IPS-18a (cell line): Measurements from ENCODE around the gene PALD1.

Experiments
- H3K27ac ChIP-seq: one replicate; pipeline ENCODE4 v1.5.1; 2013; ENCODE audit warnings: low read length
- H3K27me3 ChIP-seq: one replicate; pipeline ENCODE4 v1.6.1; 2013; ENCODE audit warnings: mild to moderate bottlenecking, low read length; ENCODE audit not compliant: control insufficient read depth, insufficient read depth
- H3K36me3 ChIP-seq: one replicate; pipeline ENCODE4 v1.6.1; 2013; ENCODE audit warnings: low read depth, low read length; ENCODE audit not compliant: control insufficient read depth
- H3K4me1 ChIP-seq: one replicate; pipeline ENCODE4 v1.6.1; 2013; ENCODE audit warnings: low read depth, low read length; ENCODE audit not compliant: control insufficient read depth
- H3K4me3 ChIP-seq: one replicate; pipeline ENCODE4 v1.5.1; 2013; ENCODE audit warnings: low read length
- H3K9ac ChIP-seq: one replicate; pipeline ENCODE4 v1.6.1; 2013; ENCODE audit warnings: mild to moderate bottlenecking, low read length, moderate library complexity
- H3K9me3 ChIP-seq: one replicate; pipeline ENCODE4 v1.6.1; 2013; ENCODE audit warnings: low read depth, low read length; ENCODE audit not compliant: control insufficient read depth

The PALD1 gene

DNA sequence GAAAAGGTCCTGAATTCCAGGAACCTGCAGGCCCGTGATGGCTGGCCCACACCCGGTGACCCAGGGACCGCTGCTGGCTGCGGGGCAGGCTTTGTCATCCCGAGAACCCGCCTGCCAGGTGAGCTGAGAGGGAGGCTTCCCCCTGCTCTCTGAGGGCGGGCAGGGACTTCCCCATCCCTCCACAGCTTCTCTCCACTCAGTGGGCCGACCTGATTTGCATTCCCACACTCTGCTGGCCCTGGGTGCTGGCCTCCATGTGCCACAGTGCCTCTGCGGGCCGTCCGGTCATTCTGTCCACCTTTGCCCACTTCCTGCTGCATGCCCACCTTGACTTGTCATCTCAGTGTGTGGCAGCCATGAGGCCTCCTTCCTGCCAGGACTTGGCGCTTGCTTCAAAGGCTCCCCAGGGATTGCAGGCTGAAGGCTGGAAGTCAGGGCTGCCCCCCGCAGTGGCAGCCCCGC is 35.3 kb downstream of the PALD1 start:
- Histone ChIP-seq H3K9ac (no peak overlapping the region), H3K9me3 (no peaks in the 10 kb centered on the region), H3K4me1 (peaks cover 20% of the 10 kb centered on the region), H3K27ac (no peak overlapping the region), H3K36me3 (no peaks in the 10 kb centered on the region), H3K27me3 (no peaks in the 10 kb centered on the region), H3K4me3 (no peak overlapping the region)

DNA sequence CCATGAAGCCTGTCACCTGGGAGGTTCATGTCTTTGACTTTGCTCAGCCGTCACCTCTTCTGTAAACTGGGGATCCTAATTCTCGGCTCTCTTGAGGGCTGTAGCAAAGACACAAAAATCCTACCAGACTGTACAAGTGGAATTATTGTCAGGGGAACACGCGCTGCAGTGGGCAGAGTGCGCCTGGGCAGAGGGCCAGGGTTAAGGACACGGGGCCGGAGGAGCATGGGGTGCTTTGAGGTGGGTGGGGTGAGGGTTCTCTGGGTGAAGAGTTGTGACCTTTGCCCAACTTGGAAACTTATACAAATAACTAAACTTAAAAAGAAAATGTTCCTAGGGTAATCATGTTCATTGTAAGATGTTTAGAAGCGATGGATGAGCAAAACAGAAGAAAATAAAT is 36.0 kb downstream of the PALD1 start:
- no peaks in the 10 kb centered on the region for H3K36me3 ChIP-seq
- H3K27me3 ChIP-seq = no peaks in the 10 kb centered on the region
- H3K9me3 ChIP-seq = no peaks in the 10 kb centered on the region
- H3K9ac ChIP-seq = no peak overlapping the region
- no peak overlapping the region for H3K4me3 ChIP-seq
- H3K27ac ChIP-seq = no peak overlapping the region
- H3K4me1 ChIP-seq = peaks cover 13% of the 10 kb centered on the region

DNA sequence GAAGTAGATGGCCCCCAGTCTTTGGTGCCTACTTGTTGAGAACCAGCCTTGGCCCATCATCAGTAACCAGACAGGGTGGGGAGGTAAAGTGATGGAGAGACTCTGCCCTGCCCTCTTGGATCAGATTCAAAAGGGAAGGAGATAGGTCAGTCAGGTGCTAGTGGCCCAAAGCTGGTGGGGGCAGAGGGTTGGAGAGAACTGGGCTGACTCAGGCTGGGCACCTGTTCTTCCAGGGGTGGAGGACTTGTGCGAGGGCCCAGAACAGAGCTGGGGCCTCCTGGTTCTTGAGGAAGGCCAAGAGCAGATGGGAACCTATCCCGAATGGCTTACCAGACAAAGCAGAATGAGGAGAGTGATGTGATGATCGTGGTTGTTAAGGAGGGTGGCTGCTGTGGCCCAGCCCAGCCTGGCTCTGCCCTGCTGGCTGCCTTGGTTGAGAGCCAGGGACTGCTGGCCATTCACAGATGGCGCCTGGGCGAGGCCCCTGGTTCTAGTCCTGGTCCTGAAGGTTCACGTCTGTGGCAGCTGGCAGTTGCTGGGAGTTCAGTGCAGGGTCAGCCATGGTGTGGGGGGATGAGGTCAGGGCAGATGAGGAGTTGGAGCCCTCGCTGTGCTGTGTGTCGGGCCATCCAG is 36.6 kb downstream of the PALD1 start:
- no peaks in the 10 kb centered on the region for H3K9me3 ChIP-seq
- no peak overlapping the region for H3K9ac ChIP-seq
- H3K27ac ChIP-seq = no peak overlapping the region
- H3K4me3 ChIP-seq = no peak overlapping the region
- peaks cover 13% of the 10 kb centered on the region for H3K4me1 ChIP-seq
- no peaks in the 10 kb centered on the region for H3K27me3 ChIP-seq
- H3K36me3 ChIP-seq = no peaks in the 10 kb centered on the region

DNA sequence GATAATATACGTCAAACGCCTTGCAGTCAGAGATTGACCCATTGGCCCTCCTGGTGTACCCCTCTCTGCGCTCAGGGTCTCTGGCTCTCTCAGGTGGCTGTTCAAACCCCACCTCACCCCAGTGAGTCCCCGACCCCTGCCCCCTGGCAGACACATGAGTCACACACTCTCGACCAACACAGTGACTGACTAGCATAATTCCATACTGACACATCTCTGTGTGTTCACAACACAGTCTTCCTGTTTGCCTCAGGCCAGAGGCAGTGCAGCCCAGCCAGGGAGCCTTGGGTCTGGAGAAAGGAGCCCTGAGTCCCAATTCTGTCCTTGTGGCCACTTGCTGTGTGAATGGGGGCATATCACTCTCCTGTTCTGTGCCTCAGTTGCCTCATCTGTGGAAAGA is 40.1 kb downstream of the PALD1 start:
- Histone ChIP-seq H3K27me3 (no peaks in the 10 kb centered on the region), H3K27ac (no peak overlapping the region), H3K9me3 (no peaks in the 10 kb centered on the region), H3K4me1 (peaks cover 9% of the 10 kb centered on the region), H3K9ac (no peak overlapping the region), H3K36me3 (no peaks in the 10 kb centered on the region), H3K4me3 (no peak overlapping the region)

DNA sequence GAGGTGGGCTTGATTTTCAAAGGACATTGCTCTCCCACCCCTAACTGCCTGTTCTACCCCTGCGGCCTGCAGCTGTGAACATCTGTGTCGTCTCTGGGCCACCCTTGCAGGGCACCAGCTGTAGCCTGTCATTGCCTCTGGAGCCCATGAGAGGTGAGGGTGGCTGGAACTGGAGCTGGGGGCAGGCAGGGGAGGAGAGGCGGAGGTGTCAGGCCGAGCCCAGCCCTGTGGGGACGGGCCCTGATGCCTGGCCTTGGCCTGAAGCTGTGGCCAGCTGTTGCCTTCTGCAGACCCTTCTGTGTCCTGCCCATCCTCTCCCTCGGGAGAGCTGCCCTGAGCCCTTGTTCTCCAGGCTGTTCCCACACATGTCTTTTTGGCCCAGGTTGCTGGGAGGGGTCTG is 44.5 kb downstream of the PALD1 start:
- Histone ChIP-seq H3K9ac (no peak overlapping the region), H3K27ac (no peak overlapping the region), H3K9me3 (no peaks in the 10 kb centered on the region), H3K4me3 (no peak overlapping the region), H3K27me3 (no peaks in the 10 kb centered on the region), H3K4me1 (no peaks in the 10 kb centered on the region), H3K36me3 (no peaks in the 10 kb centered on the region)

DNA sequence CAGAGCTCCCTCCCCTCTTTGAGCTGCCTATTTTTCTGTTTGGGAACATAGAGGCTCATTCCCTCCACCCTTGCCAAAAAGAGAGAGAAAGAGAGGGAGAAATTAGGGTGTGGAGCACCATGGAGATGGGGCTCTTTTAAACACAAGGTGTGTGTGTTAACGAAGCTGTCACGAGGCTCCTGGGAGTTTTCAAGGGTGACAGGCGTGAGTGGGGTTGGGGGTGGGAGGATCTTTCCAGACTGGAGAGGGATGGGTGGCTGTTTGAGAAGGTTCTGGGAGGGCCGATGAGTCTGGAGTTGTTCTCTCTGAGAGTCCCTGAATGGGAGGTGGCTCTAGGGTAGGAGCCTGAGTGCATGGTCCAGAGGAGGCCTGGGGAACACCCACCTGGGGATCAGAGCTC is 45.0 kb downstream of the PALD1 start:
- Histone ChIP-seq H3K9ac (no peak overlapping the region), H3K36me3 (no peaks in the 10 kb centered on the region), H3K9me3 (no peaks in the 10 kb centered on the region), H3K4me3 (no peak overlapping the region), H3K27ac (no peak overlapping the region), H3K4me1 (no peaks in the 10 kb centered on the region), H3K27me3 (no peaks in the 10 kb centered on the region)

DNA sequence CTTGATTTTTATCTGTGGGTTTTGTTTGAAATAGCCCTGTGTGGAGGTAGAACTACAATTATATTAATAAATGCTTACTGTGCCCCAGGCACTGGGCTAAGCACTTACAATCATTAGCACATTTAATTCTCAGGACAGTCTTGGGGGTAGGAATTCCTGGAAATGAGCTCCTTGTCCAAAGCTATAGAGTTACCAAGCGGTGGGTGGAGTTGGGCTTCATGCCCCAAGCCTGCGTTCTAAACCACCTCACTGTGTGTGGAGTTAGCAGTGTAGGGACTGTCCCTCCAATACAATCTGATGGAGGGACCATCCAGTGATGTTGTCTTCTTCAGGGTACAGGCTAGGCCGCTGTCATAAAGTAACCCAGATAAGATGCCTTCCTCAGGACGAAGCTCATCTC is 49.7 kb downstream of the PALD1 start:
- Histone ChIP-seq H3K4me3 (no peak overlapping the region), H3K27ac (no peak overlapping the region), H3K27me3 (no peaks in the 10 kb centered on the region), H3K9me3 (no peaks in the 10 kb centered on the region), H3K4me1 (no peaks in the 10 kb centered on the region), H3K36me3 (no peaks in the 10 kb centered on the region), H3K9ac (no peak overlapping the region)

DNA sequence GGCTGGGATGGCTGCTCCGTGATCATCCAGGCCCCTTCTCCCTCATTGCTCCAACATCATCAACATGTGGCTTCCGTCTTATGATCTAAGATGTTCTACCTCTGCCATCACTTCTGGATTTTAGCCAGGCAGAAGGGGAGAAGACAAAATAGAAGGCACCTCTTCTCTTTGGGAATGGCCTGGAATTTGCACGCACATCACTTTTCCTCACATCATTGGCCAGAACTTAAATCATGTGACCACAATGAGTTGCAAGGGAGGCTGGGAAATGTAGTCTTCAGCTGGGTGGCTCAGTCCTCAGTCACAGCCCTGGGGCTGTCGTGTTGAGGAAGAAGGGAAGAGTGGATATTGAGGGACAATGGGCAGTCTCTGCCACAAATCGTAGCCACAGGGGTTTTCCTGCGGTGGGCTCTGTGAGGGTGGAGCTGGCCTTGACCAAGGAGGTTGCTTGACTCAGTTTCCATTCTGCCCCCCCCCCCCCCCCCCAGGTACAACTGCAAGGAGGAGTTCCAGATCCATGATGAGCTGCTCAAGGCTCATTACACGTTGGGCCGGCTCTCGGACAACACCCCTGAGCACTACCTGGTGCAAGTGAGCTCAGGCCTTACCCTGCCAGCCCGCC is 50.3 kb downstream of the PALD1 start:
- Histone ChIP-seq H3K36me3 (no peaks in the 10 kb centered on the region), H3K27ac (no peak overlapping the region), H3K9ac (no peak overlapping the region)

DNA sequence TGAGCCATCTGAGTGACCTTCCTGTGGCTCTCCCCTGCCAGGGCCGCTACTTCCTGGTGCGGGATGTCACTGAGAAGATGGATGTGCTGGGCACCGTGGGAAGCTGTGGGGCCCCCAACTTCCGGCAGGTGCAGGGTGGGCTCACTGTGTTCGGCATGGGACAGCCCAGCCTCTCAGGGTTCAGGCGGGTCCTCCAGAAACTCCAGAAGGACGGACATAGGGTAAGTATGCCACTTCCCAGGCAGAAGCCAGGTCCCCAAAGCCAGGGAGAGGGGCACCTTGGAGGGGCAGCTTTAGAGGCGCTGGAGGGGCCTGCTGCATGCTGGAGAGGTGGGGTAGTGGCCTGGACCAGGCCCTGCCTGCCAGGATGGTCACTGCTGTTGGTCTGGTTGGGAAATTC is 51.3 kb downstream of the PALD1 start:
- Histone ChIP-seq H3K9ac (no peak overlapping the region), H3K36me3 (no peaks in the 10 kb centered on the region), H3K27ac (no peak overlapping the region)

More for the DNA sequence above, 50.3 kb downstream of the PALD1 start:
- no peak overlapping the region for H3K4me3 ChIP-seq
- H3K9me3 ChIP-seq = no peaks in the 10 kb centered on the region
- H3K4me1 ChIP-seq = no peaks in the 10 kb centered on the region
- no peaks in the 10 kb centered on the region for H3K27me3 ChIP-seq

DNA sequence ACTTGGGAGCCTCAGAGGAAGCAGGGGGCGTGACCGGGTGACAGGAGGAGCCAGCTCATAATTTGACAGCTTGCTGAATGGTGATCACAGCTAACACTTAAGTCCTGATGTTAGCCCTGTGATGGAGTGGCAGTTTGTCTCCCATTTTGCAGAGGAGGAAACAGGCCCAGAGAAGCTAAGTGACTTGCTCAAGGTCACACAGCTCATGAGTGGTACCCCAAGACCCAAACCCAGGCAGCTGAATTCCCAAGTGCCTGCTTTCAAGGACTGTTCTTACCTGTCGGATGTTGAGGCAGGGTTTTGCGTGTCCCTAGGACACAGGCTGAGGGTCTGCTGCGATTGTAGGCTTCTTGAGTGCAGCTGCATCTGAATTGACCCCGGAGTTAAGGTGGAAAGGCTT is 51.7 kb downstream of the PALD1 start:
- H3K9ac ChIP-seq = no peak overlapping the region
- no peaks in the 10 kb centered on the region for H3K4me1 ChIP-seq
- H3K27ac ChIP-seq = no peak overlapping the region
- no peaks in the 10 kb centered on the region for H3K27me3 ChIP-seq
- H3K36me3 ChIP-seq = no peaks in the 10 kb centered on the region
- H3K9me3 ChIP-seq = no peaks in the 10 kb centered on the region
- H3K4me3 ChIP-seq = no peak overlapping the region

More for the DNA sequence above, 51.3 kb downstream of the PALD1 start:
- Histone ChIP-seq H3K4me3 (no peak overlapping the region), H3K27me3 (no peaks in the 10 kb centered on the region), H3K4me1 (no peaks in the 10 kb centered on the region), H3K9me3 (no peaks in the 10 kb centered on the region)

DNA sequence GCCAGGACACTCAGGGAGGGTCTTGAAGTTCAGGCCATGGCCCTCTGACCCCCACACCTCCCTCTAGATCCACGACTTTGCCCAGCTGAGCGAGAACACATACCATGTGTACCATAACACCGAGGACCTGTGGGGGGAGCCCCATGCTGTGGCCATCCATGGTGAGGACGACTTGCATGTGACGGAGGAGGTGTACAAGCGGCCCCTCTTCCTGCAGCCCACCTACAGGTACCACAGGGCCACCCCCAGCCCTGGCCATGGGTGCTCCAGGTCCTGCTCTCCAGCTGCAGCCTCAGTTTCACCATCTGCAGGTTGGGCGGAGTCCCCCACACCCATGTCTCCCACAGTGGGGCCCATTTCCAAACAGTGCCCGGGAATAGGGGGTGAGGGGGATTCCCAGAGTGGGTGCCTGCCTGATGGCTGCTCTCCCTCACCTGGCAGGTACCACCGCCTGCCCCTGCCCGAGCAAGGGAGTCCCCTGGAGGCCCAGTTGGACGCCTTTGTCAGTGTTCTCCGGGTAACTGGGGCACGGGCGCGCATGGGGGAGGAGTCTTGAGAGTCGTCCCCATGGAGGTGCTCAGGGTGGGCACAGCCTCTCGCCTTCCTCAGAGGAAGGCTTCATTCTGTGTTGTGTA is 54.1 kb downstream of the PALD1 start:
- peaks cover 11% of the 10 kb centered on the region for H3K4me1 ChIP-seq
- no peak overlapping the region for H3K4me3 ChIP-seq
- no peaks in the 10 kb centered on the region for H3K27me3 ChIP-seq
- no peaks in the 10 kb centered on the region for H3K9me3 ChIP-seq
- H3K27ac ChIP-seq = no peak overlapping the region
- H3K36me3 ChIP-seq = no peaks in the 10 kb centered on the region
- H3K9ac ChIP-seq = no peak overlapping the region

DNA sequence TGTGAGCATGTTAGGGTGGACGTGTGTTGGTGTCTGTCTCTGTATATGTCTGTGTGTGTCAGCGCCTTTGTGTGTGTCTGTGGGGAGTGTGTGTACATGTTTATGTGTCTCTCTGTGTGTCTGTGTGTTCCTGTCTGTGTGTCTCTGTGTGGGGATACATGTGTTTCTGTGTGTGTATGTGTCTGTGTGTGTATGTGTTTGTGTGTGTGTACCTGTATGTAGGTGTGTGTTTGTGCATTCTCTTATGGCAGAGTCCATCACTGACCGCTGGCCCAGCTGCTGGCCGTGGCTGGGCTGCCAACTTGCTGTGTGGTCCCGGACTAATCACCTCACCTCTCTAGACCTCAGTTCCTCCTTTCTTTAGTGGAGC is 54.6 kb downstream of the PALD1 start:
- Histone ChIP-seq H3K27ac (no peak overlapping the region), H3K9ac (no peak overlapping the region), H3K4me3 (no peak overlapping the region), H3K36me3 (no peaks in the 10 kb centered on the region), H3K9me3 (no peaks in the 10 kb centered on the region), H3K27me3 (no peaks in the 10 kb centered on the region), H3K4me1 (peaks cover 11% of the 10 kb centered on the region)
